ENCODE data around the gene DLGAP4. TPM values are rescaled to one million over a fixed set of nuclear protein-coding genes. Genes with fewer than 3 reads are reported as not detected.

DLGAP4 gene
- total RNA-seq, 2 donors from 2014 or later: 23.1 to 60.0 TPM

- intact Hi-C loops (cut with DNase I): no loop called here
- H3K4me3 ChIP-seq: no peak overlapping the region
- WGBS, 2 donors: 53 to 57% methylated on average over 8 to 9 of the region's 11 CpGs
- H3K4me1 ChIP-seq: peaks cover 8% of the 10 kb centered on the region
- H3K27ac ChIP-seq: no peak overlapping the region
- H3K36me3 ChIP-seq (replicated peaks in 1 of 2; ENCODE audit: insufficient read depth in 1 of 2, low read depth in 2 of 2): no peaks in the 10 kb centered on the region
- DNase-seq: no peak
- TF ChIP-seq POLR2A (IDR thresholded peaks at IDR 0.05) (no peak), CTCF (IDR thresholded peaks at IDR 0.05) (no peak)
- H3K9me3 ChIP-seq: no peaks in the 10 kb centered on the region
- no peak for ATAC-seq
- H3K27me3 ChIP-seq: no peaks in the 10 kb centered on the region
Observed at GRCh38 chr20:36440370-36441026, 134.4 kb downstream of the DLGAP4 start.

- TF ChIP-seq CTCF (IDR thresholded peaks at IDR 0.05) (no peak), POLR2A (IDR thresholded peaks at IDR 0.05) (no peak)
- H3K4me3 ChIP-seq: no peak overlapping the region
- H3K9me3 ChIP-seq: no peaks in the 10 kb centered on the region
- H3K36me3 ChIP-seq (replicated peaks in 1 of 2; ENCODE audit: insufficient read depth in 1 of 2, low read depth in 2 of 2): no peaks in the 10 kb centered on the region
- no peaks in the 10 kb centered on the region for H3K27me3 ChIP-seq
- H3K4me1 ChIP-seq: peaks cover 4% of the 10 kb centered on the region
- WGBS, 2 donors: 60% methylated on average over 4 to 5 of the region's 5 CpGs
- intact Hi-C loops (cut with DNase I): no loop called here
- ATAC-seq (no peak), DNase-seq (no peak)
- no peak overlapping the region for H3K27ac ChIP-seq
Observed at GRCh38 chr20:36441027-36441414, 134.9 kb downstream of the DLGAP4 start.

GRCh38 chr20:36441416-36441815, 135.3 kb downstream of the DLGAP4 start:
- Histone ChIP-seq H3K9me3 (no peaks in the 10 kb centered on the region), H3K27me3 (no peaks in the 10 kb centered on the region), H3K4me1 (peaks cover under 1% of the 10 kb centered on the region), H3K4me3 (no peak overlapping the region), H3K36me3 (replicated peaks in 1 of 2; ENCODE audit: insufficient read depth in 1 of 2, low read depth in 2 of 2) (no peaks in the 10 kb centered on the region), H3K27ac (no peak overlapping the region)
- TF ChIP-seq CTCF (IDR thresholded peaks at IDR 0.05) (no peak), POLR2A (IDR thresholded peaks at IDR 0.05) (no peak)
- DNase-seq: no peak
- intact Hi-C loops (cut with DNase I): no loop called here
- no peak for ATAC-seq
- 75% methylated on average over 7 of the region's 7 CpGs for WGBS, 2 donors

- Histone ChIP-seq H3K27ac (no peak overlapping the region), H3K36me3 (replicated peaks in 1 of 2; ENCODE audit: insufficient read depth in 1 of 2, low read depth in 2 of 2) (no peaks in the 10 kb centered on the region), H3K27me3 (no peaks in the 10 kb centered on the region), H3K9me3 (no peaks in the 10 kb centered on the region), H3K4me3 (no peak overlapping the region), H3K4me1 (no peaks in the 10 kb centered on the region)
- TF ChIP-seq POLR2A (IDR thresholded peaks at IDR 0.05): no peak
- TF ChIP-seq CTCF (IDR thresholded peaks at IDR 0.05): no peak
- 86 to 89% methylated on average over 1 of the region's 1 CpG for WGBS, 2 donors
- DNase-seq: no peak
- intact Hi-C loops (cut with DNase I): no loop called here
- no peak for ATAC-seq
Observed at GRCh38 chr20:36445847-36446246, 139.7 kb downstream of the DLGAP4 start.

- no peaks in the 10 kb centered on the region for H3K36me3 ChIP-seq (replicated peaks in 1 of 2; ENCODE audit: insufficient read depth in 1 of 2, low read depth in 2 of 2)
- no peak overlapping the region for H3K4me3 ChIP-seq
- 88 to 93% methylated on average over 11 to 17 of the region's 17 CpGs for WGBS, 2 donors
- no peaks in the 10 kb centered on the region for H3K4me1 ChIP-seq
- no peak overlapping the region for H3K27ac ChIP-seq
- TF ChIP-seq CTCF (IDR thresholded peaks at IDR 0.05) (no peak), POLR2A (IDR thresholded peaks at IDR 0.05) (no peak)
- ATAC-seq: no peak
- H3K27me3 ChIP-seq: no peaks in the 10 kb centered on the region
- intact Hi-C loops (cut with DNase I): no loop called here
- no peaks in the 10 kb centered on the region for H3K9me3 ChIP-seq
- DNase-seq: no peak
Observed at GRCh38 chr20:36446557-36446956, 140.4 kb downstream of the DLGAP4 start.

All from body of pancreas (tissue), 4 donors.